HG02840 (cell line): ENCODE results near the gene PTPRE.

Experiments used
- ATAC-seq: cut with Tn5 transposase; IDR thresholded peaks from one replicate; pipeline ENCODE4 v1.9.1; 2021; ENCODE audit warnings: mild to moderate bottlenecking, moderate library complexity, moderate number of reproducible peaks; ENCODE audit not compliant: unreplicated experiment, low FRiP score

PTPRE gene

DNA sequence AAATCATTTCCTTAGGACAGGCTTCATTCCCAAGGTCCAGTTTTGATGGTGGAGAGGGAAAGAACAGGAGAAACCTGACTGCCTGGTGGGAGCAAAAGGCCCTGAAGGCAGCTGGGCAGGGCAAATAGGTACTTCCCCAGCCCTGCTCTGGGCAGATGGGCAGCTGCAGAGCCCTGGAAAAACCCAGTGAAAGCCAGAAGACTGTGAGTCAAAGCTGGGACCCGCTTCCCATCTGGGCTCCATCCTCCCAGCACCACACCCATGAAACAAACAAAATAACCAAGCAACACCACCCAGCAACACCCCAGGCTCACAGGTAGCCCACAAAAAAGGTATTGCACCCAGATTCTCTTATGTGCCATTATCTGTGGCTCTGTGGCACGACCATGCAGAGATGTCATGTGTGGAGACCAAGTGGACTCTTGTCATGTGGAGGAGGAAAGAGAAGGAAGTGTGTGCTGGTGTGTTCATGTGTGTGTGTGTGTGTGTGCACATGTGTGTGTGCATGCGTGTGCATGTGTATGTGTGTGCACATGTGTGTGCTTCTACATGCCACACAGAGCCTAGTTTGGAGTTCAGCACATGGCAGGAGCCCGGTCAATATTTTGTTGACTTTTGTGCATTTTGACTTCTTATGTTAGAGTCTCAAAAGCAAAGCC lies 24.0 kb upstream of the PTPRE start:
- no peak for ATAC-seq

DNA sequence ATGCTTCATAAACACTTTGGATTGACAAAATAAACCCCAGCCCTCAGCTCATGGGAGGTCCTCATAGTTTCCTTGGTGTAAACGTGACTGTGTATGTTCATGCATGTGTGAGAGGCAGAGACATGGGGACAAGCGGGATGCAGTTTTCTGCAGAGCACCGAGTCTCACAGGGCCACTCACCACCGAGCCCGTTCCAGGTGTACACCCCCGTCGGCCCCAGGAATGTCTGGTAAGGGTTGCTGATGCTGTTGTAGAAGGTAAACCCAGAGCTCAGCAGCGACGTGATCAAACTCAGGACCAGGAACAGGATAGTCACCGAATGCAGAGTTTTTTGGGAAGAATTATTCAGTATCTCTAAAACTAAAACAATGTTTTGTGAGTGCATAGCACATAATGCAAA lies 23.4 kb upstream of the PTPRE start:
- no peak for ATAC-seq

- ATAC-seq, result no peak
Measured at GRCh38 chr10:127884501-127884900, 22.4 kb upstream of the PTPRE start.

DNA sequence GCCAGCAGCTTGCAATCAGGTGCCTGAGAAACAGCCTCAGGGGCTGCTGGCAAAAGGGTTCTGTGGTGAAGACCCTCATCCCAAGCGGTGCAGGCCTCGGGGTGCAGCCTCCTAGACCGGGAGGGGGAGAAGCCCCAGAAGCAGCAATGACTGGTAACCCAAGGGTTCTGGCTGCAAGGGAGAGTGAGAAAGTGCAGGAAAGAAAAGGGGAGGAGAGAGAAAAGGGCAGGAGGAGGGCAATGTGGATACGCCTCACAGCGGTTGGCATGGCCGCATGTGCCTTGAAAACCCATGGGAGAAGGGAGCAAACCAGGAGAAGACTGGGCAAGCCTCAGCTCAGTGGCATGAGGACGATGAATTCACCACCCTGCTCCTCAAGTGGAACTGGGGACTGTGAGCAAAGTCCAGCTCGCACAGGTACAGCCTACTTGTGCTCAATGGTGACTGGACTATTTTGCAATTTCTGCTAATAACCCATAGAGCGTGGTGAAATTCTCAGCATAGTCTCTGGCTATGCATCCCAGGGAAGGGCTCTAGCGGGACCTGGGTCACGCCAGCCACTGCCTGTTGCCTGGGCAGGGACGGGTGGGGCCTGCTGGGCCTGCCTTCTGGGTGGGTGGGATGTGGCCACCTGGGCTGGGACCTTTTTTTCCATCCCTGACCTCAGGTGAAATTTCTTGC lies 20.4 kb upstream of the PTPRE start:
- ATAC-seq, result no peak

DNA sequence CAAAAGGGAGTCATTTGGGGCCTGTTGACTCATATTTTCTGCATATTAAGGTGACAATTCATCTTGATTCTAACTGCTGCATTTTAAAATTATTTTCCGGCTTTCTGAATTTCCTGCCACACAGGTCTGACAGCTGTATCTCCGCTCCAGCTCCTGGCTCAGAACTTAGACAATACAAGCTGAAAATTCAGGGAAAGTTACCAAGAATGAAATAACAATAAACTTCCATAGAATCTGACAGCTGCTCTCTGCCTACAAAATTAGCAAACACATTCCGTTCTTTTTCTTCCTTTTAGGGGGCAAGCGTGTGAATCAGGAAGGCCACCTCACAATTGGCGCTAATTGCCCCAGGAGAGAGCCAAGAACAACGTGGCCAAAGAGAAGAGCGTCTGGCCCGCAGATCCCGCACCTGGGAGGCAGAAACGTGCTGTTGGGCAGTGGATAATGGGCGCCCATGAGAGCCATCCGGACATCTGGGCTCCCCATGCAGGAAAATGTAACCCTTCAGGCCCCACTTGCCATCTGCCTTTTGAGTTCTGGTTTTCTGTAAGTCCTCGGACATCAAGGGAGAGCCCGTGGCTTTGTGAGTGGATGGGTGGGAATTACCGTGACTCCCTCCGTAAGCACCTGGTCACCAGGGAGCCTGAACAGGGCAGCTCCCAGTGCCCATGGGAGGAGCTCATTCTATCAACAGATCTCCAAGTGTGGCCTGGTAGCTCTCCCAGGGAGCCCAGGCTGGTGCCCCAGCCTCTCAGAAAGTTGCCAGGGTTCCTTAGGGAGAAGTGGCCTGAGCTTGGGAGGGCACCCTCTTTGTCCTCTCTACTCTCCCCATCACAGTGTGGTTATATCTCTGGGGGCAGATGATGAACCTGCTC lies 19.1 kb upstream of the PTPRE start:
- ATAC-seq, result no peak

DNA sequence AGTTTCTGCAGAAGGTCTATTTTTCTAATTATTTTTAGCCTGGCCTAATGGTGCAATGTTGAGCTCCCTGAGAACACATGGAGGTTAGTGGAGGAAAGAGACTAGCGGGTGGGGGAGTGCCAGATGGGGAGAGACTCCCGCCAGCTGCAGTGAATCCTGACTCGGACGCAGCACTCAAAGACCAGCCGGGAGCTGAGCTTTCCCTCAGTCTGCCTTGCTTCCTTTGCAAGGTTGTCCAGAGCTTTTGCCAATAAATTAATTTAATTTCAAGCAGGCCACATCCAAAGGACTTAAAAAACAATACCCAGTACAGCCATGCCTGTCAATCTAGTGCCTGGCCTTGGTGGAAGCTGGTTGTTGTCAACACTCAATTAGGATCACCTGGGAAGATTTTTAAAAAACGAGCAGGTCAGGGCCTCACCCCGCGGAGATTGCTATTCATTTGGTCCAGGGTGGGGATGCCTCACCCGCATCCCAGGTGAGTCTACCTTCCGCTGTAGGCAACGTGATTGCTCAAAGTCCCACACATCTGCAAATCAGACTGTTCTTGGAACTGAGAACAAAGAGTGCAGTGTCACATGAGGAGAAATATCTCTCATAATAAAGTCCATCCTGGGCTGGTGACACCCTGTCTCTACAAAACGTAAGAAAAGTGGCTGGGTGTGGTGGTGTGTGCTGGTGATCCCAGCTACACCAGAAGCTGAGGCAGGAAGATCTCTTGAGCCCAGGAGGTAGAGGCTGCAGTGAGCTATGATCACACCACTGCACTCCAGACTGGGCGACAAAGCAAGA lies 18.2 kb upstream of the PTPRE start:
- ATAC-seq, result no peak

DNA sequence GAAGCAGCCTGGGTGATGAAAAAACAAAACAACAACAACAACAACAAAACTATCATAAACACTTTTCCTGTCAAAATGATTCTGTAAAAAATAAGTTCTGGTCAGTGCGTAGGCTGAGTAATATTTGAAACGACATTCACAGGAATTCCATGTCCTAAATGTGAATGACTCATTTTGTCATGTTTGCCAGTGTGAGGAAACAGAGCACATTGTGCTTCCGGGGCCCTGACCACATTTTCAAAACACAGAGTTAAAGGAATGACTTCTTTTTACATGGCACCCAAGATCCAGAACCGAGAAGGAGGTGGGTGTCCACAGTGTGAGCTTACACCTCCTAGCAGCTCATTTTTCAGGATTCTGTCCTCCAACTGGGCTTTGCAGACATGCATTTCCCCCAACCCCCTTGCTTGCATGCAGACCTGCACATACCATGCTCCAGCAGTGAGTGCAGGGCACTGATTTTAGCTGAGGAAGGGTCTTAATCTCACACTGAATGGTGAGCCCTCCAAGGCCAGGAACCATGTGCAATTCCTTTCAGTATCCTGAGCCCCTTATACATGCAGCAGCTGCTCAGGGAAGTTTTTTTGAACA lies 17.2 kb upstream of the PTPRE start:
- ATAC-seq, result no peak

DNA sequence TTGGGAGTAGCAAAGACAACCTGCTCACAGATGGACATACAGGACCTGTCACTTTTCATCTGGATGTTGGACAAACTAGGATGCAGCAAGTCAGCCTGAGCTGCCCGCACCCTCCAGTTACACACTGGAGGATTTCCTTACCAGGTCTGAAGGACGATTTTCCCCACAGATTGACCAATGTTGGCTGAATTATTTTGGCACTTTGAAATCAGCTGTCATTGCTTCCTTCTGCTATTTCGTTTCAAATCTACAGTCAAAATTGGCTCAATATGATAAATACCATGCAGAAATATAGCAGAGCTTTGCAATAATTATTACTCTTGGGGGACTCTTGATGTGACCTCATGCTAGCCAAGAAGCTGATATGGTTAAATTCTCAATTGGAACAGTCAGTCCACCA lies 16.7 kb upstream of the PTPRE start:
- ATAC-seq, result no peak

DNA sequence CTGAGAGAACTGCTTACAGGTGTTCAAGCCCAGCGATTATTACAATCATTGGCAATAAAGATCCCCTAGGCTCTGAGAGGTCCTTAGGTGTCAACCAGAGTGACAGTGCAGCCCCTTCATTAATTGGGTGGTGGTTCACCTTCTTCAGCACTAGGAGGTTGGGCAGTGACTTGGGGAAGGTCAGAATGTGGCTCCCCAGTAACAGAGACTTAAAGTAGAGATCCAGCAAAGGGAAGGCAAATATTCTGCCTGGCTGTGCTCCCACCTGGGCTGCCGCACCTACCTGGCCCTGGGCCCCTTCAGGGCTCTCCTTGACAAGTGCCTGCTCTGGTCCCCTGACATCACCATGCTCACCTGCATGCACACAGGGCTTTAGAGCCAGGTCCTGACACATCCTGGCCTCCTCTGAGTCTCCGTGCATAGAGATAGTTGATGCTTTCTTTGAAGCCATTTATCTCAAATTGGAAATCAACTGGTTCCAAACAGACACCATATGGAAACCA lies 16.0 kb upstream of the PTPRE start:
- ATAC-seq, result no peak

GRCh38 chr10:127892743-127893142 lies 14.2 kb upstream of the PTPRE start, which contains the start of gene CLRN3:
Gene CLRN3, minus strand, starts transcription at chr10:127892941. Its CDS starts 157 bp downstream, at chr10:127892784.
- no peak for ATAC-seq

DNA sequence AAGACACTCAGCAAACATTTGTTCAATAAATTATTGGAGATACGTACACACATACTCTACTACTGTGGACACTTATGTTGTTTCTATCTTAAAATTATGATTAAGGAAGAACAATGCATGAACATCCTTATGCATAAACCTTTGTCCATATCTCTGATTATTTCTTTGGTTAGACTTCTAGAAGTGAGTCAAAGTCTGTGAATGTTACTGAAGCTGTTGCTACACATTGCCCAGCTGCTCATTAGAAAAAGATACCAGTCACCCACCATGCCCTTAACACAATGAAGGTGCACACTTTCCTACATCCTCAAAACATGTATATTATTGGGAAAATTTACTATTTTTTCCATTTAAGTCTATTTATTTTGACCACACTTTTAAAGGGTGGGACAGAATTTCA lies 12.8 kb upstream of the PTPRE start:
- no peak for ATAC-seq

GRCh38 chr10:127896590-127896989 lies 10.3 kb upstream of the PTPRE start:
- ATAC-seq, result no peak

DNA sequence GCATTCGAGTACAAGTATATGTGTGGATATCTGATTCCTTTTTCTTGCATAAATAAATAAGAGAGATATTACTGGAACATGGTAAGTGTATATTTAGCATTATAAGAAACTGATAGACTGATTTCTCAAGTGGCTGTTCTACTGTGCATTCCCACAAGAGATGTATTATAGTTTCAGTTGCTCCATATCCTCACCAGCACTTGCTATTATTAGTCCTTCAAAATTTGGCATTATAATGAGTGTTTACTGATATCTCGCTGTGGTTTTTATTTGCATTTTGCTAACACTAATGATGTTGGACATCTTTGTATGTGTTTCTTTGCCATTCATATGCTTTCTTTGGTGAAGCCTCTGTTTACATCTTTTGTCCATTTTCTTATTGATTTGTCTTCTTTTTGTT lies 9.7 kb upstream of the PTPRE start:
- ATAC-seq, result no peak

- no peak for ATAC-seq
Measured at GRCh38 chr10:127899766-127900387, 7.0 kb upstream of the PTPRE start.

DNA sequence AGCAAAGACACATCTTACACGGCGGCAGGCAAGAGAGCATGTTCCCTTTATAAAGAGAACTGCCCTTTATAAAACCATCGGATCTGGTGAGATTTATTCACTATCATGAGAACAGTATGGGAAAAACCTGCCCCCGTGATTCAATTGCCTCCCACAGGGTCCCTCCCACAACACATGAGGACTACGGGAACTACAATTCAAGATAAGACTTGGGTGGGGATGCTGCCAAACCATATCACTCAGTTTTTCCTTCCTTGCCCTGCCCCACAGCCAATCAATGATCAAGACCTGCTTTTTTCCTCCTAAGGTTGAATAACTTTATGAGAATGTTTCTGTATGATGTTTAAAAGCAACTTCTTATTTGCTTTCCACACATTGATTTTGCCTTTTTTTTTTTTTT lies 3.1 kb upstream of the PTPRE start:
- ATAC-seq, result no peak

DNA sequence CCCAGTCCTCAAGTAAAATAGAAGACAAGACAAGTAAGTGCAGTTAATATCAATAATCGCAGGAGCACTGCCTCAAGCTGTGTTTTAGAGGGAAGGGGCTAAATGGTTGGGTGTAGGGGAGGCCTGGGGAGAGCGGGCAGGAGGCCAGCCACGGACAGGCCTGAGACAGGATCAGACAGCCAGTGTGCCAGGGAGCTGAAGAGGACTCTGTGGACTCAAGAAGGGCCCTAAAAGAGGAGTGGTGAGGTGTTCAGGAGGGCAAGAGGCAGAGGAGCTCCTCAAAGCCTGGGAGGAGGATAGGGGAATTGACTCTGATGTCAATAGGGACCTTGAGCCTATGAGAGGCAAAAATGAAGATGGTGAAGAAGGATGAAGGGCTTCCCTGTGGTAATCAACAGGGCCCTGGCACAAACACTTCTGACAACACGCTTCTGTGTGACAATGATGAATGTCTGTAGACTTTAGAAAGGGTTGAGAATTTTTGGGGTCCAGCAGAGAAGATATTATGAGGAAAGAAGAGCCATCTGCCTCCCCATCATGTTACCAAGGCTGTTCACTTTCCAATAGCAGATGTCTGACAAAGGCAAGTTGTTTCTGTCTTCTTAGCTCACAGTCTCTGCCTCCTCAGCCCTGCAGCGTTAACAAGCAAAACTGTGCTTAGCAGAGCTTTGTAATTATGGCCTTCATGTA lies 2.4 kb upstream of the PTPRE start:
- ATAC-seq, result no peak

- ATAC-seq, result no peak
Measured at GRCh38 chr10:127905001-127905847, 1.7 kb upstream of the PTPRE start.

DNA sequence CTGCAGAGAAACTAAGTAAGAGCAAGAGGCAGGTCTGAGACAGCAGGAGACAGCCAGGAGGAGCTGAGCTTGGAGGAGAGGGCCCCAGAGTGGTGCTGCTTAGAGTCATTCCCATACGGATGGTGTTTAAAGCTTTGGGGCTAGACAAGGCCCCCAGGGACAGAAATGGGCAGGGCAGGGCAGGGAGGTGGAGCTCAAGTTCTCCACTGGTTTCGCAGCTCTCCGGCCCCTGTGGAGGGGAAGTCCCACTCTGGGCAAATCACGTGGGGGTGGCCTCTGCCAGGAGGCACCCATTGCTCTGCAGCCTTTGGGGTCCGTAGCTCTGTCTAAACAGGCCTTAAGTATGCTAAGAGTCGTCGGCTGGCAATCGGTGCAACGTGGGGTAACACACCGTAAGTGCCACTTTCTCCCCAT lies 1.0 kb upstream of the PTPRE start:
- no peak for ATAC-seq
